Measurements from ENCODE around the gene NDUFAF5. TPM values are rescaled to one million over a fixed set of nuclear protein-coding genes. Genes with fewer than 3 reads are reported as not detected.

NDUFAF5 gene
- 30.0 to 38.4 TPM (median 35.1 TPM) in 5 replicates for total RNA-seq (2022; extraction: Qiagen RNA extraction; ENCODE audit: low read depth)

DNA sequence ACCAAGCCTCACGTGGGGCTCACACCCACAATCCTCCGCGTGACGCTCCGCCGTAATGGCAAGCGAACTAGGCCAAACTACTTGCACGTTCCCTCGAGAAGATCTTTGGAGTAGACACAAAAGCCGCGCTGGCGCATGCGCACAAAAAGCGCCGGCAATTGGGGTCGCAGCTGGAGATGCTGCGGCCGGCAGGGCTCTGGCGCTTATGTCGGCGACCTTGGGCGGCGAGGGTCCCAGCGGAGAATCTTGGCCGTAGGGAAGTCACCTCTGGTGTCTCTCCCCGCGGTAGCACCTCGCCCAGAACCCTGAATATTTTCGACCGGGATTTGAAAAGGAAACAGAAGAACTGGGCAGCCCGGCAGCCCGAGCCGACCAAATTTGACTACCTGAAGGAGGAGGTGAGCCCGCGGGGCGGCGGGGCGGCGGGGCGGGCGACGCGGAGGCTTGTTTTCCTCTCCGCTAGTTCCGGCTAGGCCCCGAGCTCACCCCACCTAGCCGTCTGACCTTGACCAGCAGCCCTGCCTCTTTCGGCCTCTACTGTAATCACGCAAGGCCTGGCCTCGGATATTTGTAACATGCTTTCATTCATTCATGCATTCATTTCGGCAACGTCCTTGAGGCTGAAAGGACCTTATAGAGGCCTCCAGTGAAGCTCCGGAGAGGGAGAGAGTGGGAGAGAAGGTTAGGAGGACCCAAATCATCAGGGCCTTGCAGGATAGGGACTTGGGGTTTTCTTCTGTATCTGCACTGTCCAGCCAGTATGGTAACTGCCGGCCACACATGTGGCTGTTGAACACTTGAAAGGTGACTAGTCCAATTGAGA, at the start of gene NDUFAF5, which contains the start of gene ESF1:
TSS of gene NDUFAF5 (plus strand) at position 136 of the 823 bp plus-strand sequence. CDS start at position 177, 41 bp downstream.
TSS of gene ESF1 (minus strand) at position 27 of the 823 bp plus-strand sequence. CDS start 1,779 bp downstream, outside the sequence.

Other genes starting within 250 kb of the NDUFAF5 start
- gene TASP1, start 146.1 kb upstream of the NDUFAF5 start, total RNA-seq (2022; extraction: Qiagen RNA extraction; ENCODE audit: low read depth): 8.3 to 11.4 TPM (median 10.4 TPM) in 5 replicates
- 19.4 to 26.9 TPM (median 22.7 TPM) in 5 replicates for gene ESF1, start 109 bp upstream of the NDUFAF5 start, total RNA-seq (2022; extraction: Qiagen RNA extraction; ENCODE audit: low read depth)
- gene SEL1L2, start 205.6 kb downstream of the NDUFAF5 start, total RNA-seq (2022; extraction: Qiagen RNA extraction; ENCODE audit: low read depth): not detected in 5 replicates
- gene MACROD2, start 210.5 kb downstream of the NDUFAF5 start, total RNA-seq (2022; extraction: Qiagen RNA extraction; ENCODE audit: low read depth): 0.34 to 0.93 TPM (median 0.45 TPM) in 5 replicates